HepG2 (cell line): ENCODE results near the gene DYNC2I2. TPM values are rescaled to one million over a fixed set of nuclear protein-coding genes. Genes with fewer than 3 reads are reported as not detected.

Source experiments
- NCOA2 ChIP-seq: sonication (generic); formaldehyde crosslinking; IDR thresholded peaks from 2 replicates; pipeline ENCODE4 v1.8.0; 2022; ENCODE audit warnings: inconsistent platforms
- PITX1 ChIP-seq: sonication (generic); formaldehyde crosslinking; IDR thresholded peaks from 2 replicates; pipeline ENCODE4 v1.5.1; 2020; ENCODE audit warnings: mild to moderate bottlenecking, missing genetic modification reagents
- PLRG1 ChIP-seq: fragments of 450-650 bp; conservative IDR thresholded peaks from 2 replicates; pipeline ENCODE4 v1.6.1; 2016
- TCF12 ChIP-seq, 2 experiments: fragments of 450-650 bp in 1 of 2; sonication (generic) in 1 of 2; formaldehyde crosslinking in 1 of 2; IDR thresholded peaks; 2 replicates each; pipeline versions ENCODE4 v1.6.1 to v1.8.0; 2017 to 2022; ENCODE audit warnings: antibody characterized with exemption in 1 of 2, mild to moderate bottlenecking in 1 of 2, missing genetic modification reagents in 1 of 2, moderate library complexity in 1 of 2
- ZBTB42 ChIP-seq: sonication (generic); formaldehyde crosslinking; IDR thresholded peaks from 2 replicates; pipeline ENCODE4 v1.5.0; 2020; ENCODE audit warnings: mild to moderate bottlenecking, missing genetic modification reagents
- ZNF12 ChIP-seq: sonication (generic); formaldehyde crosslinking; IDR thresholded peaks from 2 replicates; pipeline ENCODE4 v1.5.0; 2020; ENCODE audit warnings: missing genetic modification reagents
- ZNF230 ChIP-seq: sonication (generic); formaldehyde crosslinking; IDR thresholded peaks from 2 replicates; pipeline ENCODE4 v1.4.0; 2020; ENCODE audit warnings: mild to moderate bottlenecking, missing genetic modification reagents
- ZNF598 ChIP-seq: sonication (generic); formaldehyde crosslinking; IDR thresholded peaks from 2 replicates; pipeline ENCODE4 v1.5.1; 2020; ENCODE audit warnings: mild to moderate bottlenecking, missing genetic modification reagents, borderline replicate concordance
- ZNF747 ChIP-seq: sonication (generic); formaldehyde crosslinking; IDR thresholded peaks from 2 replicates; pipeline ENCODE4 v1.8.1; 2023; ENCODE audit warnings: missing genetic modification reagents, mild to moderate bottlenecking, borderline replicate concordance
- ZNF850 ChIP-seq: sonication (generic); formaldehyde crosslinking; conservative IDR thresholded peaks from 2 replicates; pipeline ENCODE4 v1.9.0; 2021; ENCODE audit warnings: mild to moderate bottlenecking, missing genetic modification reagents
- polyA plus RNA-seq, 8 experiments: library from polyadenylated mRNA; depleted of rRNA in 3 of 8; stranded (reverse) in 7 of 8; unstranded in 1 of 8; fragments of >200 nt; fragmentation: Illumina TruSeq in 4 of 8; extraction: Trizol in 4 of 8; gene quantifications; 2 replicates each; pipeline versions ENCODE4 v1.2.1 to v1.2.3, GENCODE V29; 2011 to 2016; ENCODE audit warnings: low read depth in 4 of 8, missing spikeins in 1 of 8, mixed read lengths in 1 of 8; ENCODE audit not compliant: insufficient read depth in 1 of 8
- total RNA-seq, 5 experiments: library from RNA; depleted of rRNA; stranded (reverse); fragments of >200 nt; fragmentation: Illumina TruSeq; extraction: Trizol; gene quantifications; 2 replicates each; pipeline ENCODE4 v1.2.3, GENCODE V29; 2016; ENCODE audit warnings: low read depth in 1 of 5
- TF ChIP-seq, protein P1 (sequence below): sonication (generic); formaldehyde crosslinking; IDR thresholded peaks from 2 replicates; pipeline ENCODE4 v1.4.0; 2020; ENCODE audit warnings: mild to moderate bottlenecking, missing genetic modification reagents, borderline replicate concordance
- TF ChIP-seq, protein P2 (sequence below): fragments of 450-650 bp; IDR thresholded peaks from 2 replicates; pipeline ENCODE4 v1.6.1; 2017; ENCODE audit warnings: mild to moderate bottlenecking
- TF ChIP-seq, protein P3 (sequence below), 2 experiments: sonication (generic) in 1 of 2; formaldehyde crosslinking in 1 of 2; IDR thresholded peaks; 2 replicates each; pipeline versions ENCODE4 v1.4.0 to v1.6.1; 2018 to 2020; ENCODE audit warnings: missing genetic modification reagents in 2 of 2, borderline replicate concordance in 1 of 2, low read depth in 1 of 2, mild to moderate bottlenecking in 1 of 2, missing biosample characterization in 1 of 2
- TF ChIP-seq, protein P4 (sequence below): sonication (generic); formaldehyde crosslinking; IDR thresholded peaks from 2 replicates; pipeline ENCODE4 v1.9.0; 2021; ENCODE audit warnings: mild to moderate bottlenecking, missing genetic modification reagents
- TF ChIP-seq, protein P5 (sequence below): IDR thresholded peaks from 2 replicates; pipeline ENCODE4 v1.6.1; 2012; ENCODE audit warnings: inconsistent platforms

Gene DYNC2I2
- total and polyA plus RNA-seq, 2 of the 13 experiments (the other 11 are each of a cell fraction or from before 2014, with no cell fraction given) = 13.7 to 40.2 TPM

DNA sequence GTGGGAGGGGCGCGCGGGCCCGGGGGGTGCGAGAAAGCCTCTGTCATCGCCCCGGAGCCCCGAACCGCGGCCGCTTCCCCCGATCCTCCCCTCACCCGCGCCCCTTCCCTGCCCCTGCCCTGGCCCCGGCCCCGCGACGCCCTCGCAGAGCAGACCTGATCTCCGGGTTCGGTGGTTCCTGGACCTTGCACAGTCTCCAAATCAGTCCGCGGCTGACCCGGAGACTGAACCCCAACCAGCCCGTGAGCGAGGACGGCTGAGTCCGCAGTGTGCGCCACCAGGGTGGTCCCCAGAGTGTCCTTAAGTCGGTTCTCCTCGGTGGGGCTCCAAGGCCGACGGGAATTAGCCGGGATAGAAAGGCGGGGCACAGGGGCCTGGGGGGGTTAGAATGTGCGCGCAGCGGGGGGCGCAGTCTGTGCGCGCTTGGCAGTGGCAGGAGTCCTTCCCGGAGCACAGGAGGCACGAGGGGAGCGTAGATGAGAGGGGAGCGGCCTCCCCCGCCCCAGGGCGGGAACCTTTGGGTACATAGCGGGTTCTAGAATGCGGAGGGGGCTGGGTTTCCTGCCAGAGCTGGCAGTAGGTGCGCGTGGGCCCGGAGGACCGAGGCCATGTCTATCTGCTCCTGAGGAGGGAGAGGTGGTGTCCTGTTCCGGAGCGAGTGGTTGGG is 46.4 kb upstream of the DYNC2I2 start (continued):
- TF ChIP-seq, protein P1, sequence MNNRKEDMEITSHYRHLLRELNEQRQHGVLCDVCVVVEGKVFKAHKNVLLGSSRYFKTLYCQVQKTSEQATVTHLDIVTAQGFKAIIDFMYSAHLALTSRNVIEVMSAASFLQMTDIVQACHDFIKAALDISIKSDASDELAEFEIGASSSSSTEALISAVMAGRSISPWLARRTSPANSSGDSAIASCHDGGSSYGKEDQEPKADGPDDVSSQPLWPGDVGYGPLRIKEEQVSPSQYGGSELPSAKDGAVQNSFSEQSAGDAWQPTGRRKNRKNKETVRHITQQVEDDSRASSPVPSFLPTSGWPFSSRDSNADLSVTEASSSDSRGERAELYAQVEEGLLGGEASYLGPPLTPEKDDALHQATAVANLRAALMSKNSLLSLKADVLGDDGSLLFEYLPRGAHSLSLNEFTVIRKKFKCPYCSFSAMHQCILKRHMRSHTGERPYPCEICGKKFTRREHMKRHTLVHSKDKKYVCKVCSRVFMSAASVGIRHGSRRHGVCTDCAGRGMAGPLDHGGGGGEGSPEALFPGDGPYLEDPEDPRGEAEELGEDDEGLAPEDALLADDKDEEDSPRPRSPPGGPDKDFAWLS (CRISPR knock-in tag) = no peak
- TF ChIP-seq NCOA2 (CRISPR knock-in tag) (no peak), ZNF598 (CRISPR knock-in tag) (0 out of 2 replicates have a peak, but pooled peaks have one; percentile 27), ZNF12 (no peak), TCF12 (IDR thresholded peaks at IDR 0.05) (no peak), TCF12 (CRISPR knock-in tag; IDR thresholded peaks at IDR 0.05) (no peak), ZNF850 (CRISPR knock-in tag) (peak; percentile 72; the same call in 1 of the 2 replicates), ZNF747 (CRISPR knock-in tag) (peak; percentile 27; the same call in 1 of the 2 replicates), ZNF230 (CRISPR knock-in tag) (no peak), PLRG1 (no peak), ZBTB42 (CRISPR knock-in tag) (0 out of 2 replicates have a peak, but pooled peaks have one; percentile 7), PITX1 (CRISPR knock-in tag) (no peak)
- TF ChIP-seq, protein P2, sequence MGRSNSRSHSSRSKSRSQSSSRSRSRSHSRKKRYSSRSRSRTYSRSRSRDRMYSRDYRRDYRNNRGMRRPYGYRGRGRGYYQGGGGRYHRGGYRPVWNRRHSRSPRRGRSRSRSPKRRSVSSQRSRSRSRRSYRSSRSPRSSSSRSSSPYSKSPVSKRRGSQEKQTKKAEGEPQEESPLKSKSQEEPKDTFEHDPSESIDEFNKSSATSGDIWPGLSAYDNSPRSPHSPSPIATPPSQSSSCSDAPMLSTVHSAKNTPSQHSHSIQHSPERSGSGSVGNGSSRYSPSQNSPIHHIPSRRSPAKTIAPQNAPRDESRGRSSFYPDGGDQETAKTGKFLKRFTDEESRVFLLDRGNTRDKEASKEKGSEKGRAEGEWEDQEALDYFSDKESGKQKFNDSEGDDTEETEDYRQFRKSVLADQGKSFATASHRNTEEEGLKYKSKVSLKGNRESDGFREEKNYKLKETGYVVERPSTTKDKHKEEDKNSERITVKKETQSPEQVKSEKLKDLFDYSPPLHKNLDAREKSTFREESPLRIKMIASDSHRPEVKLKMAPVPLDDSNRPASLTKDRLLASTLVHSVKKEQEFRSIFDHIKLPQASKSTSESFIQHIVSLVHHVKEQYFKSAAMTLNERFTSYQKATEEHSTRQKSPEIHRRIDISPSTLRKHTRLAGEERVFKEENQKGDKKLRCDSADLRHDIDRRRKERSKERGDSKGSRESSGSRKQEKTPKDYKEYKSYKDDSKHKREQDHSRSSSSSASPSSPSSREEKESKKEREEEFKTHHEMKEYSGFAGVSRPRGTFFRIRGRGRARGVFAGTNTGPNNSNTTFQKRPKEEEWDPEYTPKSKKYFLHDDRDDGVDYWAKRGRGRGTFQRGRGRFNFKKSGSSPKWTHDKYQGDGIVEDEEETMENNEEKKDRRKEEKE = no peak
- TF ChIP-seq, protein P3, sequence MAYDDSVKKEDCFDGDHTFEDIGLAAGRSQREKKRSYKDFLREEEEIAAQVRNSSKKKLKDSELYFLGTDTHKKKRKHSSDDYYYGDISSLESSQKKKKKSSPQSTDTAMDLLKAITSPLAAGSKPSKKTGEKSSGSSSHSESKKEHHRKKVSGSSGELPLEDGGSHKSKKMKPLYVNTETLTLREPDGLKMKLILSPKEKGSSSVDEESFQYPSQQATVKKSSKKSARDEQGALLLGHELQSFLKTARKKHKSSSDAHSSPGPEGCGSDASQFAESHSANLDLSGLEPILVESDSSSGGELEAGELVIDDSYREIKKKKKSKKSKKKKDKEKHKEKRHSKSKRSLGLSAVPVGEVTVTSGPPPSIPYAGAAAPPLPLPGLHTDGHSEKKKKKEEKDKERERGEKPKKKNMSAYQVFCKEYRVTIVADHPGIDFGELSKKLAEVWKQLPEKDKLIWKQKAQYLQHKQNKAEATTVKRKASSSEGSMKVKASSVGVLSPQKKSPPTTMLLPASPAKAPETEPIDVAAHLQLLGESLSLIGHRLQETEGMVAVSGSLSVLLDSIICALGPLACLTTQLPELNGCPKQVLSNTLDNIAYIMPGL (CRISPR knock-in tag; IDR thresholded peaks at IDR 0.05; ENCODE audit: borderline replicate concordance in 1 of 2, low read depth in 1 of 2) = no peak; a peak in 1 of 4 replicates
- TF ChIP-seq, protein P4, sequence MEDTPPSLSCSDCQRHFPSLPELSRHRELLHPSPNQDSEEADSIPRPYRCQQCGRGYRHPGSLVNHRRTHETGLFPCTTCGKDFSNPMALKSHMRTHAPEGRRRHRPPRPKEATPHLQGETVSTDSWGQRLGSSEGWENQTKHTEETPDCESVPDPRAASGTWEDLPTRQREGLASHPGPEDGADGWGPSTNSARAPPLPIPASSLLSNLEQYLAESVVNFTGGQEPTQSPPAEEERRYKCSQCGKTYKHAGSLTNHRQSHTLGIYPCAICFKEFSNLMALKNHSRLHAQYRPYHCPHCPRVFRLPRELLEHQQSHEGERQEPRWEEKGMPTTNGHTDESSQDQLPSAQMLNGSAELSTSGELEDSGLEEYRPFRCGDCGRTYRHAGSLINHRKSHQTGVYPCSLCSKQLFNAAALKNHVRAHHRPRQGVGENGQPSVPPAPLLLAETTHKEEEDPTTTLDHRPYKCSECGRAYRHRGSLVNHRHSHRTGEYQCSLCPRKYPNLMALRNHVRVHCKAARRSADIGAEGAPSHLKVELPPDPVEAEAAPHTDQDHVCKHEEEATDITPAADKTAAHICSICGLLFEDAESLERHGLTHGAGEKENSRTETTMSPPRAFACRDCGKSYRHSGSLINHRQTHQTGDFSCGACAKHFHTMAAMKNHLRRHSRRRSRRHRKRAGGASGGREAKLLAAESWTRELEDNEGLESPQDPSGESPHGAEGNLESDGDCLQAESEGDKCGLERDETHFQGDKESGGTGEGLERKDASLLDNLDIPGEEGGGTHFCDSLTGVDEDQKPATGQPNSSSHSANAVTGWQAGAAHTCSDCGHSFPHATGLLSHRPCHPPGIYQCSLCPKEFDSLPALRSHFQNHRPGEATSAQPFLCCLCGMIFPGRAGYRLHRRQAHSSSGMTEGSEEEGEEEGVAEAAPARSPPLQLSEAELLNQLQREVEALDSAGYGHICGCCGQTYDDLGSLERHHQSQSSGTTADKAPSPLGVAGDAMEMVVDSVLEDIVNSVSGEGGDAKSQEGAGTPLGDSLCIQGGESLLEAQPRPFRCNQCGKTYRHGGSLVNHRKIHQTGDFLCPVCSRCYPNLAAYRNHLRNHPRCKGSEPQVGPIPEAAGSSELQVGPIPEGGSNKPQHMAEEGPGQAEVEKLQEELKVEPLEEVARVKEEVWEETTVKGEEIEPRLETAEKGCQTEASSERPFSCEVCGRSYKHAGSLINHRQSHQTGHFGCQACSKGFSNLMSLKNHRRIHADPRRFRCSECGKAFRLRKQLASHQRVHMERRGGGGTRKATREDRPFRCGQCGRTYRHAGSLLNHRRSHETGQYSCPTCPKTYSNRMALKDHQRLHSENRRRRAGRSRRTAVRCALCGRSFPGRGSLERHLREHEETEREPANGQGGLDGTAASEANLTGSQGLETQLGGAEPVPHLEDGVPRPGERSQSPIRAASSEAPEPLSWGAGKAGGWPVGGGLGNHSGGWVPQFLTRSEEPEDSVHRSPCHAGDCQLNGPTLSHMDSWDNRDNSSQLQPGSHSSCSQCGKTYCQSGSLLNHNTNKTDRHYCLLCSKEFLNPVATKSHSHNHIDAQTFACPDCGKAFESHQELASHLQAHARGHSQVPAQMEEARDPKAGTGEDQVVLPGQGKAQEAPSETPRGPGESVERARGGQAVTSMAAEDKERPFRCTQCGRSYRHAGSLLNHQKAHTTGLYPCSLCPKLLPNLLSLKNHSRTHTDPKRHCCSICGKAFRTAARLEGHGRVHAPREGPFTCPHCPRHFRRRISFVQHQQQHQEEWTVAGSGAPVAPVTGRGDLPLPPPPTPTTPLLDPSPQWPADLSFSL (CRISPR knock-in tag) = peak; percentile 46; the same call in 1 of the 2 replicates
- TF ChIP-seq, protein P5, sequence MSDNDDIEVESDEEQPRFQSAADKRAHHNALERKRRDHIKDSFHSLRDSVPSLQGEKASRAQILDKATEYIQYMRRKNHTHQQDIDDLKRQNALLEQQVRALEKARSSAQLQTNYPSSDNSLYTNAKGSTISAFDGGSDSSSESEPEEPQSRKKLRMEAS = peak; percentile 43; the same call in 1 of the 2 replicates
